Thymus (tissue), 11 donors: ENCODE data around the gene RAD51D. TPM values are rescaled to one million over a fixed set of nuclear protein-coding genes. Genes with fewer than 3 reads are reported as not detected.
"Not testable (repeated sequence)": the region's sequence is repeated elsewhere in the genome, so short reads cannot be mapped to it uniquely, and the experiment has no call there.

Experiments
- DNase-seq, 9 donors: peaks; one replicate each; pipeline ENCODE4 v3.0.0-alpha.2; 2013; ENCODE audit warnings: low spot score in 9 of 9, low read depth in 6 of 9, missing footprints in 1 of 9
- H3K27ac ChIP-seq, 2 donors: one replicate each; pipeline ENCODE4 v1.5.1; 2013; ENCODE audit warnings: control low read depth in 1 of 2, low read depth in 1 of 2, low read length in 1 of 2, mild to moderate bottlenecking in 1 of 2, moderate library complexity in 1 of 2
- H3K27me3 ChIP-seq, 2 donors: one replicate each; pipeline ENCODE4 v1.5.1; 2013; ENCODE audit warnings: low read length in 1 of 2; ENCODE audit not compliant: control insufficient read depth in 2 of 2, insufficient read depth in 1 of 2
- H3K36me3 ChIP-seq, 2 donors: one replicate each; pipeline ENCODE4 v1.5.1; 2013; ENCODE audit warnings: low read length in 1 of 2, mild to moderate bottlenecking in 1 of 2, moderate library complexity in 1 of 2; ENCODE audit not compliant: control insufficient read depth in 2 of 2, insufficient read depth in 2 of 2
- H3K4me1 ChIP-seq, 2 donors: one replicate each; pipeline ENCODE4 v1.5.1; 2013; ENCODE audit warnings: low read length in 2 of 2; ENCODE audit not compliant: control insufficient read depth in 2 of 2, insufficient read depth in 2 of 2
- H3K4me3 ChIP-seq, 2 donors: one replicate each; pipeline ENCODE4 v1.5.1; 2013; ENCODE audit warnings: low read length in 2 of 2, control low read depth in 1 of 2, mild to moderate bottlenecking in 1 of 2
- H3K9me3 ChIP-seq, 2 donors: one replicate each; pipeline ENCODE4 v1.5.1; 2013; ENCODE audit warnings: low read length in 1 of 2, mild to moderate bottlenecking in 1 of 2; ENCODE audit not compliant: control insufficient read depth in 2 of 2, insufficient read depth in 1 of 2
- WGBS: extraction: QIAGEN DNeasy Blood & Tissue Kit; methylation state at CpG from one replicate; pipeline ENCODE4 v1.1.7; 2013; 5-methylcytosine and 5-hydroxymethylcytosine counted together
- polyA plus RNA-seq: library from polyadenylated mRNA; stranded (reverse); fragments of 200-250 nt; gene quantifications from one replicate; pipeline ENCODE4 v1.2.3, GENCODE V29; 2013
- total RNA-seq: library from RNA; stranded (reverse); fragments of 120-200 nt; gene quantifications from one replicate; pipeline ENCODE4 v1.2.4, GENCODE V29; 2013
- donor health status: healthy.

The RAD51D gene
- total and polyA plus RNA-seq, 2 donors = 5.9 to 7.7 TPM

DNA sequence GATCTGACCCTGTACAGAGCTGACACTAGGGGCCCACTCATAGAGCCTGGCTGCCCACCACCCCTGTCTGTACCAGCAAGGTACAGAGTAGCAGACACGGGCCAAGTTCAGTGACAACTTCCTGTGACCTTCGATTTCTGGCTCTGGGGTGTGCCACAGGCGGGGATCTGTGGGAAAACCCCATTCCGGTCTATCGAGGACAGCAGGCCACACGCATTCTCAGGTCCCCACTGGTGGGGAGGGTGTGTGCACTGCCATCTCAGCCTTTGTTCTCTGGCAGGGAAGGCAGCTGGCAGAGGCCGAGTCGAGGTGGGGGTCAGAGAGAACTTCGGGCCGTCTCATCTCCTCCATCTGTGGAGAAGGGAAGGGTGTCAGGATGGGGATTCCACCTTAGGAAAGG is 12.4 kb upstream of the RAD51D start:
- H3K9me3 ChIP-seq = no peaks in the 10 kb centered on the region
- no peak for DNase-seq
- no peak overlapping the region for H3K4me3 ChIP-seq
- H3K36me3 ChIP-seq = peaks cover 44 to 62% of the 10 kb centered on the region in 2 donors
- 94% methylated on average over 10 of the region's 10 CpGs for WGBS
- H3K4me1 ChIP-seq = no peaks in the 10 kb centered on the region
- H3K27ac ChIP-seq = no peak overlapping the region
- H3K27me3 ChIP-seq = no peaks in the 10 kb centered on the region

DNA sequence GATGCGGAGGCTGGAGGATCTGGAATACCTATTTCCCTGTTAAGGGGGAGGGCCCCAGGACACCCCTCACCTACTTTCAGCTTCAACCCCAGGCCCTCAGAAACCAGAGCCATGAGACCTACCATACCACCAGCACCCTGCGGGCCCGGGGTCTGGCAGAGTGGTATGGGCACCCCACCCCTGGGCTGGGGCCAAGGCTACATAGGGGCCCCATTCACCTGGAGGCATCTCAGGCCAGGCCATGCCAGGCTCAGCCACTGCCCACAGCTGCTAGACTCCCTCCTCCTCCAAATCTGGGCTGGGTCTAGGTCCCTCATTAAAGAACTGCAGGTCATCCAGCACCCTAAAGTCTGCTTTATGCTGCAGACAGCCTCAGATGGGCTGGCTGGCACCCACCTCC is 10.7 kb upstream of the RAD51D start:
- H3K27ac ChIP-seq = no peak overlapping the region
- no peaks in the 10 kb centered on the region for H3K27me3 ChIP-seq
- no peak overlapping the region for H3K4me3 ChIP-seq
- no peaks in the 10 kb centered on the region for H3K4me1 ChIP-seq
- WGBS = 100% methylated on average over 3 of the region's 3 CpGs
- peaks cover 41 to 47% of the 10 kb centered on the region in 2 donors for H3K36me3 ChIP-seq
- no peak for DNase-seq
- H3K9me3 ChIP-seq = no peaks in the 10 kb centered on the region

DNA sequence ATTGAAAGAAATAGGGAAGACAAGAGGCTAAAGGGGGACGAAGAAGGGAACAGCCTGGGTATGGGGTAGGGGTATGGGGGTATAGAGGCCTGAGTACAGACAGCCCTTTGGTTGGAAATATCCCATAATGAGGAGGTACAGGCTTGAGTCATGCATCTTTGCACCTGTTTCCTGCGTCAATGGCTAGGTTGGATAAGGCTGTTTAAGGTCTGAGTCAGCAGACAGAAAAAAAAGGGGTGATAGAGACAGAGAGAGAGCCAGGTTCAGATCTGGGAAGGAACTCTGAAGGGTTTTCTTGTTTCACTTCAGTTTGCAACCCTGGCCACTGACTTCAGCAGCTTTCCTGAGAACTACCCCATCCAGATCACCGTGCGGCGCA is 10.3 kb upstream of the RAD51D start:
- Histone ChIP-seq H3K4me3 (no peak overlapping the region), H3K4me1 (no peaks in the 10 kb centered on the region), H3K9me3 (no peaks in the 10 kb centered on the region), H3K27me3 (no peaks in the 10 kb centered on the region), H3K27ac (no peak overlapping the region), H3K36me3 (peaks cover 37 to 43% of the 10 kb centered on the region in 2 donors)
- WGBS = 93% methylated on average over 5 of the region's 5 CpGs
- no peak for DNase-seq

DNA sequence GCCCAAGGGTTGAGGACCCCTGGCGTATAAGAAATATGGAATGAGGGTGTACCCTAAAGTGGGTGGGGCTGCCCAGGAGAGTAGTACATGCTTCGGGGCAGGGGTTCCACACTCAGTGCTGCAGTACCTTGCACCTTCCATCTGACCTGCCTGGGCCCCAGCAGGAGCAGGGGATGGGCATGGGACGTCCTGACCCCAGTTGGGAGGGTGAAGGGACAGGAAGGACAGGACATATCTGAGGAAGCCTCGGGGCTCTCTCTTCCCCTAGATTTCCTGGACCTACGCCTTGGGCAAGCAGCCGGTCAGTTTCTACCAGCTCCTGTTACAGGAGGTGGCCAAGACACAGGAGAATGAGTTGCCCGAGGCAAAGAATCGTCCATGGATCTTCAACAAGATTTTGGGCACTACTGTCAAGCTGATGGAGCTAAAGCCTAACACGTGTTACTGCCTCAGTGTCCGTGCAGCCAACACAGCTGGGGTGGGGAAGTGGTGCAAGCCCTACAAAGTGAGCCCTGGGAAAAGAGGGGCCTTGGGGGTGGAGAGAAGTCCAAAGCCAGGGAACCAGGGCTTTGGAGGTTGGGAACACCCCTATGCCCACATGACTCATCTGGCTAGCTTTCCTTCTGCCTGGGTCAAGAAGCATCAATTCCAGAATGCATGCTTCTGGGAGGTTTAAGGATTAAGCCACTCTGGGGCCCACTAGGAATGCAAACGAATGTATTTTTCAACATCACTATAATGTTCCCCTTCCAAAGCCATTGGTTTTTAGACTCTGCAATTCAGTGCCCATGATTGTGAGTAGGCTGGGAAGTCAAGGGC is 9.7 kb upstream of the RAD51D start:
- Histone ChIP-seq H3K27me3 (no peaks in the 10 kb centered on the region), H3K4me1 (no peaks in the 10 kb centered on the region), H3K36me3 (peaks cover 36 to 37% of the 10 kb centered on the region in 2 donors), H3K4me3 (no peak overlapping the region), H3K27ac (no peak overlapping the region), H3K9me3 (no peaks in the 10 kb centered on the region)
- WGBS = 95% methylated on average over 11 of the region's 11 CpGs
- no peak for DNase-seq

DNA sequence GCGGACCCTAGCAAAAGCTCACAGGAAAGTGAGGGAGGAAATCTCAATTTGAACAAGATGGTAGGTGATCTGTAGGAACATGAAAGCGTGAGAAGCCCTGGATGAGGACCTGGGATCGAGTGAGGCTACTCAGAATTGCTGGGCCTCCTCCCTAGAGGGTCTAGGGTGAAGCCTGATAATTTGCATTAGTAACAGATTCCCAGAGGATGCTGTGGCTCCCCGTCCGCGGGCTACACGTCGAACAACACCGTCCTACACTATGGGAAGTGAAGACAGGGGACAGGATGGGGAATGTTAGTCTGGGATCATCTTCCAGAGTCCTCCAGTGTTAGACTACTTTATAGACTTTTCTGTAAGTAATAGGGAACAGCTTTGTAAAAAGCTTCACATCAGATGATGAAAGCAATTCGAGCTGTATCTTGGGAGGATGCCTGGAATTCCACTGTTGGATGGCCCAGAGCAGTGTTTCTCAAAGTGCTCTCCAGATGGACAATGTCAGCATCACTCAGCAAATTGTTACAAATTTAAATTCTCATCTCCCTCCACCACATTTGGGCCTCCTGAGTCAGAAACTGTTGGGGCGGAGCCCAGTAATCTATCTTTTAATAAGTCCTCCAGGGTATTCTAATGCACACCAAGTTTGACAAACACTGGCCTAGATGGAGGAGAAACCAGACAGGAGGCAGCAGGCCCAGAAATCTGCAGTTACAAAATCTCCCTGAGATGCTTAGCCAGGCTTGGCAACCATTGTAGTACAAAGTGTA is 8.3 kb upstream of the RAD51D start:
- Histone ChIP-seq H3K27me3 (no peaks in the 10 kb centered on the region), H3K9me3 (no peaks in the 10 kb centered on the region), H3K4me3 (no peak overlapping the region), H3K4me1 (no peaks in the 10 kb centered on the region), H3K36me3 (peaks cover 21 to 23% of the 10 kb centered on the region in 2 donors), H3K27ac (no peak overlapping the region)
- 97% methylated on average over 11 of the region's 11 CpGs for WGBS
- no peak for DNase-seq

DNA sequence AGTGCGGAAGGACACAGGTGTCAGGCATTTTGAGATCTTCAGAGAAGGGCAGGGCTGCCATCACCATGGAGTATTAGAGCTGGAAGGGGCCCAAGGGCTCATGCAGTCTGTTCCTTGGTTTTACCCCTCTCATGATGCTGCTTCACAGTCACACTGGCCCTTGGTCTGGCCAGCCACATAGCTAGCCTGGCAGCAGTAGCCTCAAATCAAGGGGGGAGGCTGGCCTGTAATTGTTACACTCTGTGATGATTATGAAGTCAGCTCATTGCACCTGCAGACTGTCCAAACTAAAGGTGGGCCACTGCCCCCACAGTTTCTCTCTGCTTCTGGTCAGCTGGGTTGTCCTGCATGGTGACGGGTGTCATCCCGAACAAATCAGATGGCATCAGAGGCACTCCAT is 1.7 kb upstream of the RAD51D start, which contains the start of gene FNDC8:
TSS of gene FNDC8 (plus strand) at position 301 of the 400 bp plus-strand sequence. CDS start at position 380, 79 bp downstream.
- 96% methylated on average over 3 of the region's 3 CpGs for WGBS
- H3K4me1 ChIP-seq = peaks cover 14 to 16% of the 10 kb centered on the region in 2 donors
- H3K27me3 ChIP-seq = no peaks in the 10 kb centered on the region
- H3K36me3 ChIP-seq = peaks cover 0 to 5% of the 10 kb centered on the region in 2 donors
- DNase-seq = no peak
- no peak within 1 kb of the TSS for H3K27ac ChIP-seq
- H3K4me3 ChIP-seq = no peak within 1 kb of the TSS
- H3K9me3 ChIP-seq = no peaks in the 10 kb centered on the region

DNA sequence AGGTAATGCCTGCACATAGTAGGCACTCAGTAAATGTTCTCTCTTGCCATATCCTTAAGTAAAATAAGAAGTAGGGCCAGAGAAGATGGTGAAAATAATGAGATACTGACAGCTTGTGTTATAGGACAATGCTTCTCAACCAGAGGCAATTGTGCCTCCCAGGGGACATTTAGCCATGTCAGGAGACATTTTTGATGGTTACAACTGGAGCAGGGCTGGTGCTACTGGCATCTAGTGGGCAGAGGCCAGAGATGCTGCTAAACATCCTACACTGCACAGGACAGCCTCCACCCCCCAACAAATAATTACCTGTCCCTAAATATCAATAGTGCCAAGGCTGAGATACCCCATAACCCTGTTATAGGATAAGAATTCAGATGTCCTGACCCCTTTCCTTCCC is 1.7 kb downstream of the RAD51D start:
- no peak for DNase-seq
- no peaks in the 10 kb centered on the region for H3K27me3 ChIP-seq
- peaks cover 14 to 16% of the 10 kb centered on the region in 2 donors for H3K4me1 ChIP-seq
- H3K9me3 ChIP-seq = no peaks in the 10 kb centered on the region
- H3K27ac ChIP-seq = no peak overlapping the region
- no peak overlapping the region for H3K4me3 ChIP-seq
- H3K36me3 ChIP-seq = peaks cover 0 to 8% of the 10 kb centered on the region in 2 donors

DNA sequence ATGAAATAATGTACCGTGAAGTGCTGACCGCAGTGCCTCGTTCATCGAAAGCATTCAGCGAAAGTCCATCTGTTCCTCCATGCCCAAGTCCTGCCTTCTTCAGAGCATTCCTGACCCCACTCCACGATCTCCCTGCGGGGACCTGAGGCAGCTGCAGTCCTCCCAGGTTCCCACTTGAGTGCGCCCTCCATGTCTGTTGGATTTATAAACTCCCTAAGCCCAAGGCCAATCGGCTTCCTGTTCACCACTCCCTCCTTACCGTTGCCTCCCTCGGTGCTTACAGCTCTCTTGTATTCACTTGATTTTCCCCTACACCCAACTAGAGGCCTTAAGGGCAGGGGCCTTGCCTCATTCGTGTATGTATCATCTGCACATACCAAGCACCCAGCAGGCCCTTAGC is 2.8 kb downstream of the RAD51D start:
- Histone ChIP-seq H3K27ac (no peak overlapping the region), H3K9me3 (no peaks in the 10 kb centered on the region), H3K4me1 (peaks cover 14 to 16% of the 10 kb centered on the region in 2 donors), H3K4me3 (no peak overlapping the region), H3K27me3 (no peaks in the 10 kb centered on the region), H3K36me3 (peaks cover 0 to 8% of the 10 kb centered on the region in 2 donors)
- WGBS = 98% methylated on average over 12 of the region's 12 CpGs
- no peak for DNase-seq

DNA sequence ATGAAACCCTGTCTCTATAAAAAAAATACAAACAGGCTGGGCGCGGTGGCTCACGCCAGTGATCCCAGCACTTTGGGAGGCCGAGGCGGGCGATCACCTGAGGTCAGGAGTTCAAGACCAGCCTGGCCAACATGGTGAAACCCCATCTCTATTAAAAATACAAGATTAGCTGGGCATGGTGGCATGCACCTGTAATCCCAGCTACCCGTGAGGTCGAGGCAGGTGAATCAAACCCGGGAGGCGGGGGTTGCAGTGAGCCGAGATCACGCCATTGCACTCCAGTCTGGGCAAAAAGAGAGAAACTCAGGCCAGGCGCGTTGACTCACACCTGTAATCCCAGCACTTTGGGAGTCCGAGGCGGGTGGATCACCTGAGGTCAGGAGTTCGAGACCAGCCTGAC is 8.9 kb downstream of the RAD51D start:
- not testable (repeated sequence) for H3K4me1 ChIP-seq, H3K9me3 ChIP-seq, H3K4me3 ChIP-seq, H3K27me3 ChIP-seq, DNase-seq, H3K27ac ChIP-seq
- peaks cover 9 to 14% of the 10 kb centered on the region in 2 donors for H3K36me3 ChIP-seq
- WGBS = 98% methylated on average over 17 of the region's 17 CpGs
